Prostate gland (tissue), 2 donors: ENCODE results near the gene ADCY4. TPM values are rescaled to one million over a fixed set of nuclear protein-coding genes. Genes with fewer than 3 reads are reported as not detected.

Experiments used
- DNase-seq: peaks from one replicate; pipeline ENCODE4 v3.0.0-alpha.2; 2019; ENCODE audit warnings: low spot score
- H3K27ac ChIP-seq, 2 donors: fragments of 200-600 bp; sonication (generic); 2 replicates each; pipeline ENCODE4 v1.5.1; 2017 to 2019
- H3K27me3 ChIP-seq: fragments of 200-600 bp; sonication (generic); replicated peaks from 2 replicates; pipeline ENCODE4 v1.5.1; 2019; ENCODE audit not compliant: insufficient read depth
- H3K36me3 ChIP-seq, 2 donors: fragments of 200-600 bp; sonication (generic); 1 replicate in 1 of 2; 2 replicates in 1 of 2; pipeline versions ENCODE4 v1.5.1 to v1.8.1; 2017 to 2019
- H3K4me1 ChIP-seq: fragments of 200-600 bp; sonication (generic); replicated peaks from 2 replicates; pipeline ENCODE4 v1.5.1; 2019
- H3K4me3 ChIP-seq, 2 donors: fragments of 200-600 bp; sonication (generic); 2 replicates each; pipeline ENCODE4 v1.5.1; 2017 to 2019
- H3K9me3 ChIP-seq: fragments of 200-600 bp; sonication (generic); 2 replicates; pipeline ENCODE4 v1.5.1; 2017
- CTCF ChIP-seq, 4 experiments: fragments of 200-600 bp in 2 of 4; fragments of 450-650 bp in 2 of 4; sonication (generic) in 2 of 4; IDR thresholded peaks; 1 replicate in 3 of 4; 2 replicates in 1 of 4; pipeline ENCODE4 v1.5.1; 2016 to 2019; ENCODE audit warnings: antibody characterized with exemption in 4 of 4, mild to moderate bottlenecking in 2 of 4, moderate library complexity in 2 of 4
- POLR2A ChIP-seq: fragments of 450-650 bp; IDR thresholded peaks from one replicate; pipeline ENCODE4 v1.6.1; 2016; ENCODE audit warnings: antibody characterized with exemption, mild to moderate bottlenecking
- POLR2AphosphoS5 ChIP-seq: sonication (generic); formaldehyde crosslinking; IDR thresholded peaks from one replicate; pipeline ENCODE4 v1.6.1; 2017; ENCODE audit warnings: antibody characterized with exemption
- WGBS: methylation state at CpG from one replicate; pipeline ENCODE4 v1.1.5; 2018; 5-methylcytosine and 5-hydroxymethylcytosine counted together
- intact Hi-C: fragments of 100-400 bp; cut with DNase I; formaldehyde crosslinking; loops from one replicate; pipeline ENCODE4 v1.14.2; 2022
- total RNA-seq, 2 donors: library from RNA; depleted of rRNA; stranded (reverse); fragments of >200 nt; gene quantifications; one replicate each; pipeline ENCODE4 v1.1.0, GENCODE V29; 2016

Gene ADCY4
- total RNA-seq, 2 donors from 2014 or later: 19.4 to 28.7 TPM

- 77% methylated on average over 9 of the region's 9 CpGs for WGBS
- Histone ChIP-seq H3K36me3 (no peaks in the 10 kb centered on the region), H3K4me1 (no peaks in the 10 kb centered on the region), H3K9me3 (no peaks in the 10 kb centered on the region), H3K27me3 (no peaks in the 10 kb centered on the region), H3K27ac (no peak overlapping the region), H3K4me3 (no peak overlapping the region)
- no peak for TF ChIP-seq CTCF (IDR thresholded peaks at IDR 0.05)
- intact Hi-C loops: no loop called here
- no peak for DNase-seq
These were observed 8.9 kb downstream of the ADCY4 start for GRCh38 chr14:24325963-24326362.

GRCh38 chr14:24325041-24325530 is 9.8 kb downstream of the ADCY4 start:
- Histone ChIP-seq H3K9me3 (no peaks in the 10 kb centered on the region), H3K27ac (no peak overlapping the region), H3K4me3 (no peak overlapping the region), H3K4me1 (no peaks in the 10 kb centered on the region), H3K27me3 (no peaks in the 10 kb centered on the region), H3K36me3 (no peaks in the 10 kb centered on the region)
- intact Hi-C loops: no loop called here
- WGBS: 87% methylated on average over 5 of the region's 5 CpGs
- TF ChIP-seq POLR2A: no peak
- TF ChIP-seq POLR2AphosphoS5: no peak
- TF ChIP-seq CTCF (IDR thresholded peaks at IDR 0.05): no peak
- no peak for DNase-seq

- no peaks in the 10 kb centered on the region for H3K36me3 ChIP-seq
- no peak overlapping the region for H3K4me3 ChIP-seq
- 72% methylated on average over 6 of the region's 6 CpGs for WGBS
- H3K4me1 ChIP-seq: no peaks in the 10 kb centered on the region
- no peaks in the 10 kb centered on the region for H3K27me3 ChIP-seq
- H3K9me3 ChIP-seq: no peaks in the 10 kb centered on the region
- intact Hi-C loops: no loop called here
- no peak for DNase-seq
- H3K27ac ChIP-seq: no peak overlapping the region
- TF ChIP-seq POLR2A (no peak), CTCF (IDR thresholded peaks at IDR 0.05) (no peak), POLR2AphosphoS5 (no peak)
These were observed 10.8 kb downstream of the ADCY4 start for GRCh38 chr14:24324024-24324423.

GRCh38 chr14:24323341-24323740 is 11.5 kb downstream of the ADCY4 start:
- no peak overlapping the region for H3K4me3 ChIP-seq
- TF ChIP-seq POLR2A (no peak), POLR2AphosphoS5 (no peak)
- DNase-seq: no peak
- intact Hi-C loops: no loop called here
- no peaks in the 10 kb centered on the region for H3K4me1 ChIP-seq
- peaks cover 3% of the 10 kb centered on the region for H3K27me3 ChIP-seq
- H3K36me3 ChIP-seq: no peaks in the 10 kb centered on the region
- H3K9me3 ChIP-seq: no peaks in the 10 kb centered on the region
- 64% methylated on average over 3 of the region's 3 CpGs for WGBS
- H3K27ac ChIP-seq: no peak overlapping the region

- H3K27ac ChIP-seq: no peak overlapping the region
- H3K4me1 ChIP-seq: no peaks in the 10 kb centered on the region
- H3K4me3 ChIP-seq: no peak overlapping the region
- H3K36me3 ChIP-seq: no peaks in the 10 kb centered on the region
- DNase-seq: no peak
- intact Hi-C loops: no loop called here
- no peaks in the 10 kb centered on the region for H3K9me3 ChIP-seq
- TF ChIP-seq POLR2AphosphoS5 (no peak), CTCF (IDR thresholded peaks at IDR 0.05) (no peak), POLR2A (no peak)
- peaks cover 4% of the 10 kb centered on the region for H3K27me3 ChIP-seq
- WGBS: 70% methylated on average over 10 of the region's 10 CpGs
These were observed 12.2 kb downstream of the ADCY4 start for GRCh38 chr14:24322672-24323071.
